ENCODE results near the gene ZHX3.

GRCh38 chr20:41268917-41269652 is 48.4 kb downstream of the ZHX3 start:
- TF ChIP-seq CTCF (IDR thresholded peaks at IDR 0.05) (no peak), JUN (CRISPR knock-in tag; IDR thresholded peaks at IDR 0.05) (no peak)

Data from WTC11 (cell line).